Stimulated activated CD4-positive, alpha-beta T cell treated with anti-CD3 and anti-CD28 coated beads, Interleukin-15, amount 100 ng/mL, for 1 hour (primary cell): ENCODE data around the gene TIAM2.
"Not testable (repeated sequence)": the region's sequence is repeated elsewhere in the genome, so short reads cannot be mapped to it uniquely, and the experiment has no call there.

Source experiments
- DNase-seq, 2 donors: peaks; one replicate each; pipeline ENCODE4 v3.0.0-alpha.2; 2020; ENCODE audit warnings: low read depth in 1 of 2, low spot score in 1 of 2

Gene TIAM2

DNA sequence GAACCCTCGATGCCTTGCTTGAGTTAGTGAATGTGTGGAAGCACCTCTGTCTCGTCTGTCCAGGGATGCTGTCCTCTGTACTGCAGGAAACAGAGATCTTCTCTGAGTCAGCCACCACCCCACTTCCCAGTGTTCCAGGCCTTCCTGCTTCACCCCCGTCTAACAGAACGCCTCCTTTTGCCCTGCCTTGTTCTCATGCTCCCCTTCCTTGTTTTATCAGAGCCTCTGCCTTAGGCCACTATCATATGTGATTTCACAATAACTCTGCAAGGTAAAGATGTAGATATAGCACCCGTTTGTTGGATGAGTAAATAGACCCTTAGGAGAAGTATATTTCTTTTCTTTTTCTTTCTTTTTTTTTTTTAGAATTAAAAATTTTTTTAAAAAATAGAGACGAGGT is 162.0 kb downstream of the TIAM2 start:
- DNase-seq = no peak

DNA sequence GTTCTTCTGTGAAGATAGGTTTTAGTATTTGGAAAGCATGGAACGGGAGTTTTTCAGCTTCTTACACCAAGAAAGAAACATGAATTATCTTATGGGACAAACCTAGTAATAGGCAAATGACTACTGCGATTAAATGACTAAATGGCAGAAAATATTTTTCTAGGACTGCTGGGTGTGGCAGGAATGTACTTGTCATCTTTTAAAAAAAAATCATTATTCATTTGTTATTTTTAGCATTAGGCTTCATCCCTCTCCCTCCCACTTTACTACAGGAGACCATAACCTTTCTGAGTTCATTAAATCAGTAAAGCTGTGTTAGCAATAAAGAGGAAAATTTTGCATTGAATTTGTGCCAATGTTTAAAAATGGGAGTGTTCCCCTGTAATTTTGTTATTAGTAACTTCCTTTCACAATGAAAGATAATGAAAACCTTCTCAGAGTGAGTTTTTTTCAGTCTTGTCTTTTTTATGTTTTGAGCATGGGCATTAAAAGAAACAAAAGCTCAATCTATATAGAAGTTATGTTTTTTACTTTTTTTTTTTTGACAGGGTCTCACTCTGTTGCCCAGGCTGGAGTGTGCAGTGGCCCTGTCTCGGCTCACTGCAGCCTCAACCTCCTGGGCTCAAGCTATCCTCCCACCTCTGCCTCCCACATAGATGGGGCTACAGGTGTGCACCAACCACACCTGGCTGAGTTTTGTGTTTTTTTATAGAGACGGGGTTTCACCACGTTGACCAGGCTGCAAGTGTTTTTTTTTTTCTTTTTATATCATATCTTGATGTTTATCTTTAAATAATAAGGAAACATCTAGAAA is 163.1 kb downstream of the TIAM2 start:
- no peak for DNase-seq

DNA sequence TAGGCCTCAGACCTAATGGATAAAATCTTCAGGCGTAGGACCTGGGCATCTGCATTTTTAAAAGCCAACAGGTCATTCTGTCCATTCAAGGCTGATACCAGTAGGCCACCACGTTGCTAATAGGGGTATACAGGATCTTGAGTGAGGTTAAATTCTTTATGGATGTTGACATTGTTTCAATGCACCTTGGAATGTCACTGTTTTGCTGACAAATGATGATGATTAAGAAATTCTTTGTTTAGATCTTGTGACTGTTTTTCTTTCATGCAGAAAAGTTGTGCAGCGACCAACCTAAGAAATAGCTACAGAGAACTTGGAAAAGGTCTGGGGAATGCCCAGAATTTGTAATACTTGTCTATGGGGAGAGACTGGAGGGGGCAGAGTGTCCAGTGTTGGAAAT is 167.6 kb downstream of the TIAM2 start:
- DNase-seq = no peak

DNA sequence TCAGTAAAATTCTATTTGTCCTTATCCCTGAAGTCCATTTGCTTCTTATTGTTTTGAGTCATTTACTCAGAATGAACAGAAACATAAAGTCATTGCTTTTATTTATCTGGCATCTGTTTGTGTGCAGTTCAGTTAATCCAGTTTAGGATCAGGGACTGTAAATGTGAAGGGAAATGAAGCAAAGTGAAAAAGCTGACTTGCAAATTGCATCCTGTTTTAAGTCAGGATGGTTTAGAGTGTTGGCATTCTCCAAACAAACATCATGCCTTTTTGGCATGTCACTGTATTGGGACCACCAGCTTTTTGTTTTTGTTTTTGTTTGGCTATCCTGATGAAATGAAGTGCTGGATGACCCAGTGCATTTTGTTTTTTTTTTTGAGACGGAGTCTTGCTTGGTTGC is 168.5 kb downstream of the TIAM2 start:
- DNase-seq = no peak

DNA sequence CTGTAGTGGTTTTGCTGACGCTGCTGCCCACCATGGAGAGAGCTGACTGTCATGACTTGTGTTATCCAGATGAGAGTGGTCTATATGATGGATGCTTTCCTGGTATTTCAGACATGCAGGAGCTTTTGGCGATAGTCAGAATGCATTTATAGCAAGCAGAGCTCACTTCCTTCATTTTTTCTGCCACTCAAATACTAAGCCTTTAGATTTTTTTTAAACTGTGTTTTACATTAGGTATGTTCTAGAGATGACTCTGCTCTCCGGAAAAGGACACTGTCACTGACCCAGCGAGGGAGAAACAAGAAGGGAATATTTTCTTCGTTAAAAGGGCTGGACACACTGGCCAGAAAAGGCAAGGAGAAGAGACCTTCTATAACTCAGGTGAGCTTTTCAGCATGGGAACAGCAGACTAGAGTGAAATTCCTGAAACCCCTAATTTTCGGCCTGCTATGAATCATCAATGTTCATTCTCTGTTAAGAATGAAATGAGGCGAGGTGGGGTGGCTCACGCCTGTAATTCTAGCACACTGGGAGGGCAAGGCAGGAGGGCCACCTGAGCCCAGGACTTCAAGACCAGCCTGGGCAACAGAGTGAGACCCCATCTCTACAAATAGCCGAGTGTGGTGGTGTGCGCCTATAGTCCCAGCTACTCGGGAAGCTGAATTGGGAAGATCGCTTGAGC is 170.1 kb downstream of the TIAM2 start:
- no peak for DNase-seq

DNA sequence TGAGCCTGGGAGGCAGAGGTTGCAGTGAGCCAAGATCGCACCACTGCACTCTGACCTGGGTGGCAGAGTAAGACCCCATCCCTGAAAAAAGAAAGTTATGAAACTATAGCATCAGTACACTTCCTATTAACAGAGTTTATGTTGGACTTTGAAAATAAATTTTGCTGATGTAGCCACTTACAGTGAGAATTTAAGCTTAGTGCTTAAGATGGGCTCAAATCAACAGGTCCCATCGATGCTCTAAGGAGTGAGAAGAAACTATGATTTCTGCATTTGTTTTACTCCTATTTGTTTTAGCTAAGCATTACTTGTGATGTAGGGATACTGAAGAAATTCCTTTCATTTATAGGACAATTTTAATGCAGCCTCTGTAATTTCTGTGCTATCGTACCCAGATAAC is 175.4 kb downstream of the TIAM2 start:
- no peak for DNase-seq

DNA sequence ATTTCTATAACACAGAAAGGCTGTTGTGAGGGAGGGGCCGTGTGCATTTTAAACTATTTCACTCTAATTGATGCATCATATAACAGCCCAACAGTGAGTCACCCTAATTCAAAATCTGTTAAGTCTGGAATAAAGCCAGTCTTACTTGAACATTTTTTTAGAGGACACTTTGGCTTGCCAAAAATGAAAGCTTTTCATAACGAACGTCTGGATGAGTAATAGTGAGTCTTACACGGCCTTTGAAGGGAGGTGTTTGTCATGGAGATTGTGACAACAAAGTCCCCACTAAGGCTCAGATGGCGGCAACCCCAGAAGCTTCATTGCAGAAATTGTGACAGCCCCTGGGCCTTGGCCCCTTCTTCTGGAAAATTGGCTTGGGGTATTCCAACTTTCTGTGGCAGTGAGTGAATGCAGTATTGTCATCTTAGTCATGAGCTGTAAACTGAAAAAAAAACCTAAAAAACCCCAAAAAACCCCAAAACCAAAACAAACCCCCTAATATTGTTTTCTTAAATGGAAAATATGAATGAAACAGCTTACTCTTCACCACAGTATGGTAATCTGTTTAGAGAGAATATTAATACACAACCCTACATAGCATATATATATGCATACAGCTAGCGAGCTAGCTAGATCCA is 176.1 kb downstream of the TIAM2 start:
- DNase-seq = peak; percentile 67 to 69

DNA sequence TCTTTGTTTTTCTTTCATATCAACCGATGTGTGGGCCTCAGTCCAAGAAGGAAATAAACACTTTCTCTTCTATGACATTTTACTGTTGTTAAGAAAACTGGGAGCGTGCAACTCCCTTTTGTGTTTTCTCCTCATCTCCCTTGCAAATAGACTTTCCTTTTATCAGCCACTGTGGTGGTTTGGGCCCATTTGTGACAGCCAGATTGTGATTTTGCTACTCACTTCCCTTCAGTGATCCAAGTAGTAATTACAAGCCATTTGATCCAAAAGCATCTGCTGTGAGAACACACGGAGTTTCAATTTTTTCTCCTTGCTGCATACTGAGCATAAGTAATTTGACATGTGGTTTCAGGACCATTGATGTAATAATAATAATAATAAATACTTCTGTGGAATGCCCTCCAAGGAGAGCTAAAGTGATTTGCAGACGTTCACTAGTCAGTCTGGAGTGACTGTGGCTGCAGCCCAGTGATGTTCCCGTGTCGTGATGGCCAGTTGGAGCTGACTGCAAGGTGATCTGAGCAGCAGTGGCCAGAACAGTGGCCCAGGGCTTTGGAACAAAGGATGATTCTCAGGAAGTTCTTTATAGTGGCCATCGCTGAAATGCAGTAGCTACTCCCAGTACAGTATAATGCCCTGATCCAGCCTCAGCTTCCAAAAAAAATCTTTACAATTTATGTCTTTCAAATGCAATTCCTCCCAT is 176.8 kb downstream of the TIAM2 start:
- no peak for DNase-seq

DNA sequence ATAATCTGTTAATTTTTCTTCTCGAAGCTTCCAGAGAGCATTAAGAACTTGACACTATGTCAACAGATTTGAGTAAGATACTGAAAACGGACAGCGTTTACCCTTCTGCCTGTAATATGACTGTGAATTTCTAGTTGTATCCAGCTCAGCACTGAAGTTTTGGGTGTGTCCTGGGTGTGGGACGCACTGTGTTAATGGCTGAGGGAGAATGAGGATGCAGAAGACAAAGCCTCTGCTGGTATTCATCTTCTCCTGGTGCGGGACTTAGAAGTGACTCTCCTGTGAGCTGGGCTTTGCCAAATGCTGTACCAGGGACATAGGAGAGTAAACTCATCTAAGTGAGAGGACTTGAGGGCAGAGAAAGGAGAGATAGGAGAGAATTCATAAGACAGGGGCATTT is 178.4 kb downstream of the TIAM2 start:
- DNase-seq = no peak

DNA sequence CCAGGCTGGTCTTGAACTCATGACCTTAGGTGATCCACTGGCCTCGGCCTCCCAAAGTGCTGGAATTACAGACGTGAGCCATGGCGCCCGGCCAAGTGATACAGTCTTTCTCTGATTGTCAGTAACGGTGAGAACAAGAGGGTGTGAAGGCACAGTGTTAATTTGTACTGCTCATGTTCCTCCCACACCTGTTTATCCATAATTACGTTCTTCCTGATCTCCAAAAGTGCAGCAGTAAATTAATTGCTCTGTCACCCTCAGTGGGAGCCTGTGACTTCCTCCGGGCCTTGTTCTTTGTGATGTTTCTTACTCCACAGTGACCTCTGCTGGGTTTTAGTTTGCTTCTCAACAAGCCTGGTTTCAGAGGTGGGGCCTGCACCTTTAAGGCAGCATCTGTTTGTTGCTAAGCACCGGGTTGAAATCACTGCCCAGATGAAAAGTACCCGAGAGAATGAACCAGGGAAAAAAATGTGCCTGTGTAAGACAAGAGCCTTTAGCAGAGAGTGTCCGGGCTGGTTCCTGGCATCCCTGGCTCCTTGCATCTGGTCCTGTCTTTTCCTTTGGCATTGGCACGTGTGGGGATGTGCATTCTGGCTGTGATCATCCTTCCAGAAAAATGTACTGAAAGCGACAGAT is 179.6 kb downstream of the TIAM2 start:
- DNase-seq = no peak

DNA sequence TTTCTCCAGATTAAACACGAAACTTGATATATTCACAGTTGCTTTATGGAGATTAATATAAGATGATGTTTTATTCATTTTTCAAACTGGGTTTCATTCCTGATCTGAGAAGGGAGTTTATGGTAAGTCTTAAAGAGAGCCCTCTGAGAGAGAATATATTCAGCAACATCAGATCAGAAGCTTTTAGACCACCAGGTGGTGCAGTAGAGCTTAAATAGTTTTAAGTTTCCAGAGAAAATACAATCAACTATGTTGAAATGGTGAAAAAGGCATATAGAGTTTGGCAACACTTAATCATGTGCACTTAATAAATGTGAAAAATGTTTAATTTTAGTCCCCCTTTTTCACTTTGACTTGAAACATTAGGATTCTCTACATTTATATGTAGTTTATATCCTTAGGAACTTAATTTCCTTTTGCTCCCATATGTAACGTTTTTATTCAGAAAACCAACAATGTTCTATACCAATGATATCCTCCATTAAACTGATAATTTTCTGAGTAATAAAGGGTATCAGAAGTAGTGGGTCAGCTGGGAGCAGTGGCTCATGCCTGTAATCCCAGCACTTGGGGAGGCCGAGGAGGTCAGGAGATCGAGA is 182.3 kb downstream of the TIAM2 start:
- DNase-seq = no peak

DNA sequence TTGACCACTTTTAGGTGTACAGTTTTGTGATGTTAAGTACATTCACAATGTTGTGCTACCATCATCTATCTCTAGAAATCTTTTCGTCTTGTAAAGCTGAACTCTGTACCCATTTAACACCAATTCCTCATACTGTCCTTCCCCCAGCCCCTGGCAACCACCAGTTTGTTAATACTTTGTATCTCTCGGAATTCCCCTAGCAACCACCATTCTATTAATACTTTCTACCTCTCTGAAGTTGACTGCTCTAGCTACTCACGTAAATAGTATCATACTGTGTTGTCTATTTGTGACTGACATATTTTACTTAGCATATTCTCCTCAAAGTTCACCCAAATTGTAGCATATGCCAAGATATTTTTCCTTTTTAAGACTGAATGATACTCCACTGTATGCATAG is 186.4 kb downstream of the TIAM2 start:
- no peak for DNase-seq

DNA sequence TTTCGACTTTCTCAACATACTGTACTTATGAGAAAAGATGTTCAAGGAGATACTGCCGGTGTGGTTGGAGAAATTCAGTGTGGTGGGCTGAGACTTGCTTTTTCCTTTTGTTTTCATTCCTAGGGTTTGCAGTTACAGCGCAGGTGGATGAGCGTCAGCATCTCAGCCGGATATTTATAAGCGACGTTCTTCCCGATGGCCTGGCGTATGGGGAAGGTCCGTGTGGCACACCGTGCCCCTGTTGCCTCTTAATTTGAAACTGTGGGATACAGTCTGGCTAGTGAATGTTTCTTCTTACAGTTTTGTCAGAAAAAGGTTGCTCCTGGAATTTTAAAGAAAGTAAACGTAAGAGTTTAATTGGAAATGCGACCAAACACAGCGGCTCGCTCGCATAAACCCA is 187.0 kb downstream of the TIAM2 start:
- no peak for DNase-seq

DNA sequence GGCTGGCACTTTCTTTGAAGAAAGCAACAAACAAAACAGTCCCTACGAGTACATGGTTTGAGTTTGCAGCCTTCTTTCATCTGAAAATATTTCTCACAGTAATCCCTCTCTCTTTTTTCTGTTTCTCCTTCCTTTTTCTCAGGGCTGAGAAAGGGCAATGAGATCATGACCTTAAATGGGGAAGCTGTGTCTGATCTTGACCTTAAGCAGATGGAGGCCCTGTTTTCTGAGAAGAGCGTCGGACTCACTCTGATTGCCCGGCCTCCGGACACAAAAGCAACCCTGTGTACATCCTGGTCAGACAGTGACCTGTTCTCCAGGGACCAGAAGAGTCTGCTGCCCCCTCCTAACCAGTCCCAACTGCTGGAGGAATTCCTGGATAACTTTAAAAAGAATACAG is 188.0 kb downstream of the TIAM2 start:
- no peak for DNase-seq

DNA sequence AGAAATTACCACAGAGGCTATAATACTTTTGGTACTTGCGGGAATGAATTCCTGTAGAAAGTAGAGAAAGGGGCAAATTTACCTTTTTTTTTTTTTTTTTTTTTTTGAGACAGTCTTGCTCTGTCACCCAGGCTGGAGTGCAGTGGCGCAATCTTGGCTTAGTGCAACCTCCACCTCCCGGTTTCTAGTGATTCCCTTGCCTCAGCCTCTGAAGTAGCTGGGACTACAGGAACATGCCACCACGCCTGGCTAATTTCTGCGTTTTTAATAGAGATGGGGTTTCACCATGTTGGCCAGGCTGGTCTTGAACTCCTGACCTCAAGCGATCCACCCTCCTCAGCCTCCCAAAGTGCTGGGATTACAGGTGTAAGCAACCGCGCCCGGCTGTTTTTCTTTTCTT is 189.9 kb downstream of the TIAM2 start:
- DNase-seq = not testable (repeated sequence)

DNA sequence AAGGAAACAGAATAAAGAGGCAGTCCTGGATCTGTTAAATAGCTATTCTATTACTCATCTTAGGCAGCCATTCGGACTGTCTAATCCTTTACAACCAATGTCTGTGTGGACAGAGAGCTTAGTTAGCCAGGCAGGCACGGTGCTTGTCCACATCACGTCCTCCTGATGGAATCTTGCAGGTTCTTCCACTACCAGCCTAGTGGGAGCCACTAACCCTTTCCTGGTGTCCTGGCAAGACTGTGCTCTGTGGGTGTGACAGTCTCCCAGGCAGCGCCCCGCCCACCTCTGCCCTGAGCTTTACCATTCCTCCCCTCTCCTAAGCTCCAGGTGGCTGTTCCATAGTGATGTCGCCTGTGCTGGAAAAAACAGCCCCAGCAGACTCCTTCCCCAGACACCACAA is 190.4 kb downstream of the TIAM2 start:
- DNase-seq = no peak

DNA sequence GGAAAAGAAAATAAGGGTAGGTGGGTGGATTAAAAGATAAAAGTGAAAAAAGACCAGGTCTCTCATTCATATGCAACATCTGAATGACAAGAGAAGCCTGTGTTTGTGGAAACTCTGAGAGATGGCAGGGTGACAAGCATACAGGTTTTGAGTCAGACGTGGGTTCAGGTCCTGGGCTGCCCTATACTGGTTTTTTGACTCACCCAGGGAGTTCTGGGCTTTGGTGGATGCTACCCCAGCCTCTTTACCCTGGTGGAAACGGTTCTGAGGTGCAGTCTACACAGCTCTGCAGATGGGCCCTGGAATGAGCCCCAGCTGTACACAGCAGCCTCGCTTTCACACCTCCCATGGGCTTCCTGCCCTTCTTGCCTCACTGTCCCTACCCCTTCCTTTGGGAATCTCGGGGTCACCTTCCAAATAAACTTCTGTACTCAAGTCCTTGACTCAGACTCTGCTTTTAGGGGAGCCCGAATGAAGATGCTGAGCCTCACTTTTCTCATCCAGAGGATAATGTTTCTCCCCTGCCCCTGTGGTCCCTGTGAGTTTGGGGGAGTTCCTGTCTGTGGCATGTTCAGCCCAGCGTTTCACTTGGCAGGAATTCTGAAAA is 191.0 kb downstream of the TIAM2 start:
- DNase-seq = peak in 1 of 2 donors; percentile 25

DNA sequence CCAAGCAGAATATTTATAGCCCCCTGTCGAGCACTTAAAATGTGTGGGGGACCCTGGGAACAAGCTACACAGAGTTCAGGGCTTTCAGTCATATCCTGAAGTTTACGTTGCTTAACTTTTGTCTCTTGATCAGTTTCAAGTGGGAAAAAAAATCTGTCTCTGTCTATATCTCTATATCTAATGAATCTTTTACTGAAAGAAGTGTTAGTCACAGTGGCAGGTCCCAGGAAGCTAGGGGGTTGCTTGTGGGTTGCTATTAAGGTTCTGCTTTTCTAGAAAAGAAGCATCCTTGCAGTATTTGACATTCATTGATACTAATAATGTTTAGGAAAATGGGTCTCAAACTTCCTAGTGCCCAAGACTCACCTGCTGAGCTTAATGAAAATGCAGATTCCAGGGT is 192.0 kb downstream of the TIAM2 start:
- DNase-seq = no peak

DNA sequence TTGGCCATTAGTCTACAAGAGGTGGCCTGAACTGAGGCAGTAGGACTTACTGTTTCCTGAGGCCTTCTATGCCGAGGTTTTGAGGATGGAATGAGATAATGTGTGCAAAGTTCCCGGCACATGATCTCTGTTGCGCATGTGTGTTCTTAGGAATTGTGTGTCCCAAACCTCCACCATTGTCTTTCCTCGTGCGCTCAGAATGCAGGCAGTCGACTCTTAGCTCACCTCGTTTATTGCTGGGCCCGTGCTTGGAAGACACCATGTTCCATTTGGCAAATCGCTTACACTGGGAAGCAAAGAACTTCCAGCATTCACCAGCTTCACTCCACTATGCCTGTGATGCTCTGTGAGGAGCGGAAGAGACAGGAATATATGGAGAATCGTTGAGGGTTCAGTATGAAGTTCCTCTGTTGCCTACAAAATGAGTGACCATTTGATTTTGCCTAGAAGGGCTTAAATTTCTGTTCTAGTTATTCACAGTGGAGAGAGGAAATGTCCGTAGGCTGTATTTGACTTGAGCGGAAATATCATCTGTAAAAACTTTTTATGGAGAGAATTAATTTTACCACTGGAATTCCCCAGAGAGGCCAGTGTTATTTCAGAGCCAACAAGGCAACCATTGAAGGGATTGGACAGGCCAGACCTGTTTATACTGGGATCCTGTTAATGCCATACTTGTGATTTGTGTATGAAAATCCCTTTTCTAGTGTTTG is 193.0 kb downstream of the TIAM2 start:
- DNase-seq = no peak
